GM21381 (cell line): ENCODE measurements around the gene KRT2.

Experiments
- ATAC-seq: cut with Tn5 transposase; IDR thresholded peaks from one replicate; pipeline ENCODE4 v1.9.1; 2021; ENCODE audit warnings: mild to moderate bottlenecking, moderate library complexity; ENCODE audit not compliant: unreplicated experiment

Gene KRT2

GRCh38 chr12:52667509-52667908 is 15.5 kb upstream of the KRT2 start:
- ATAC-seq: no peak

GRCh38 chr12:52666471-52666870 is 14.5 kb upstream of the KRT2 start:
- no peak for ATAC-seq

DNA sequence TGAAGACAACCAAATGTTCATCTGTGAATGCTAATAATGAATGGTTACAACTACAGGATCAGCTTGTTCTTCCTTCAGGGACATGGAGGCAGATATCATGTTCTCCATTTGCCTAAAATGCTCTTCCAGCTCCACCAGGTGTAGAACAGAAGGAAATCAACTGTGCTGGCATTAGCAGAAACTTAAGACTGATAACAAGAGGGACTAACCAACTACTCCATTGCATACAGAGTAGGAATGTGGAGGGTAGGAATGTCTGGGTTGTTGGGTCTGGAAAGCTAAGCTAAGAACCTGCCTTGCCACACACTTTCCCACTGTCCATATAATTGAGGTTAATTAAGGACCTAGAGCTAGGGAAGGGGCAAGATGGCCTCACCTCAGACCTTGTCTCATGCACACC is 11.4 kb upstream of the KRT2 start:
- no peak for ATAC-seq

DNA sequence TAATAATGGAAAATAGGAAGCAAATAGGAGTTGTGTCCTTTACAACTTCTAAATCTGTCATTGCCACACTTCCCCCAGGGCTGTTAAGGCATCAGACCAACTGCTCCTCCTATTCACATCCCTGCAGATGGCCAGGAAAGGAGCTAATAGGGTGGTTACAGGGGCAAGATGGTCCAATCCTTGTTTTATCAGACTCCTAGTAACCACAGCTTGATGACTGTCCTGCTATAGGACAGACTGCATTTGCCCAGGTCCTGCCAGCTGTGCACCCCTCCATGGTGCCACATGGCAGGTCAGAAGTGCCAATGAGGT is 10.9 kb upstream of the KRT2 start:
- no peak for ATAC-seq

- ATAC-seq: no peak
Observed at GRCh38 chr12:52662093-52662917, 10.3 kb upstream of the KRT2 start.

DNA sequence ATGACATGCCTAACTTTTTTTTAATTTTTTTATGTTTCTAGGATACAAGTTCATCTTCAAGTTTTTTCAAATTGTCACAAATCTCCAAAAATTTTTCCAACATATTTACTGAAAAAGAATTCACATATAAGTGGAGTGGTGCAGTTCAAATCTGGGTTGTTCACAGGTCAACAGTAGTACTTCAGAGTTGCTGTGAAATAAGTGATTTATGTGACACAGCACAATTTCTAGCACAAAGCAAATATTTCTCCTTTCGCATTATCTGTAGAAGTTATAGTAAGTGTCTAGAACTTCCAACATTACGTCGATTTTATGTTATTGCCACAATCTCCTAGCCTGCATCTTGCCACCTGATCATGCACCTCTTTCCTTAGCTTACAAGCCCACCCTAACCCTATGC is 9.7 kb upstream of the KRT2 start:
- no peak for ATAC-seq

GRCh38 chr12:52660934-52661499 is 9.0 kb upstream of the KRT2 start:
- ATAC-seq: no peak

- ATAC-seq: no peak
Observed at GRCh38 chr12:52659951-52660350, 7.9 kb upstream of the KRT2 start.

DNA sequence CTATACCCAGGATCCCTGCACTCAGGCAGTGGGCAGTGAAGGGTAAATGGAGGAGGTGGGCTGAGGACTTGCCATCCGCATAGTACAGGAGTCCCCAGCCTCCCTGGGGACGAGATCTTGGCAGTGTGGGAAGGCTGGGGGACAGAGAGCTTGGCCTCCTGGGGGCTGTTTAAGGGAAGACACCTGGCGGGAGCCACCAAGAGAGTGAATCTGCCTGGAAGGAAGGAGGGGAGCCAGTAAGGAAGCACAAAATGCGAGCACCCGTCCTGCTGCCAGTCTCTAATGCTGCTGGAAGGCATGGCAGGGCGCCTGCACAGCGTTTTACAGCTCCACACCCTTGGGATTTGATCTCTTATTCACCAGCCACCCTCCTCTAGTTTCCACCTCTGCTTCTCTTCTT is 7.4 kb upstream of the KRT2 start:
- ATAC-seq: no peak

- ATAC-seq: no peak
Observed at GRCh38 chr12:52658196-52658595, 6.2 kb upstream of the KRT2 start.

DNA sequence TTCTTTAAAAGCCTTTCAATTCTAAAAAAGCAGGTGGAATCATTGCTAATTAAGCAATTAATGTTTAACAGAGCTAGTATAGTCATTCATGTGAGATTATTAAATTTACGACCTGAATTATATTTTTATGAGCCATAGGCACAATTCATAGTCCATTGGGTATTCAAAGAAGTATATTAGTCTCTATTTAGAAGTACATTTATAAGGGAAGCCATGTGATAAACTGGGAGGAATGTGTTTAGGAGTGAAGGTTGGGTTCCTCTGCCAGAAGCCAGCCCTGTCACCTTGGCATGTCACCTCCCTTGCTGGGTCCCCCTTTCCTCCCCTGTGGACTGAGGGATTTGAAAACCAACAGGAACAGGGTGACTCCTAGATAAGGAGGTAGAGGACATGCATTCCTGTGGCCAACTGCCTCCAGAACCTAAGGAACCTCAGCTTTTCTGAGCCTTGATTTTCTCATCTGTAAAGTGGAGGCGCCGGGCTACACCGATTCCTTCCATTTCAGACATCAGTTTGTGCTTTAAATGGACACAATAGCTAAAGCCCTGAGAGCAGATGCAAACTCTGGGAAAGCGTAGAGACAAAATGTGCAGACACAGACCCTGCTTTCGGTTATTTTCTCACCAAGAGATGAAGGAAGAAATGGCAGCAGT is 5.4 kb upstream of the KRT2 start:
- no peak for ATAC-seq

- no peak for ATAC-seq
Observed at GRCh38 chr12:52656616-52657015, 4.6 kb upstream of the KRT2 start.

DNA sequence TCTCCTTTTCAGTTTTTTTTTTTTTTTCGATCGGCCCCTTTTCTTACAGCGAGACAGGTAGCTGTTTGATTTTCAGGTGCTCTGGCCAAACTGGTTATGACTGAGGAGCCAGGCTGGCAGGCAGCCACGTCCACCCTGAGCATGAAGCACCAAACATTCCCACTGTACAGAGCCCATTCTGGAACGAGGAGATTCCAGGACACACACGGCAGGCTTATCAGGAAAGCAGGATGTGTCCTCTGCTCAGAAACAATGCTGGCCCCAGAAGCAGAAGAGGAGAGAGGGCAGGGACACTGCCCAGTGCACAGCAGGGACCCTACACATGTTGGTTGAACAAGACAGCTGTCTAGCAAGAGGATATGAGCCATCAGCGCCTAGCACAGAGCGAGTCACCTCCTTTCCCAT is 3.7 kb upstream of the KRT2 start:
- ATAC-seq: no peak

- ATAC-seq: no peak
Observed at GRCh38 chr12:52655251-52655650, 3.2 kb upstream of the KRT2 start.

DNA sequence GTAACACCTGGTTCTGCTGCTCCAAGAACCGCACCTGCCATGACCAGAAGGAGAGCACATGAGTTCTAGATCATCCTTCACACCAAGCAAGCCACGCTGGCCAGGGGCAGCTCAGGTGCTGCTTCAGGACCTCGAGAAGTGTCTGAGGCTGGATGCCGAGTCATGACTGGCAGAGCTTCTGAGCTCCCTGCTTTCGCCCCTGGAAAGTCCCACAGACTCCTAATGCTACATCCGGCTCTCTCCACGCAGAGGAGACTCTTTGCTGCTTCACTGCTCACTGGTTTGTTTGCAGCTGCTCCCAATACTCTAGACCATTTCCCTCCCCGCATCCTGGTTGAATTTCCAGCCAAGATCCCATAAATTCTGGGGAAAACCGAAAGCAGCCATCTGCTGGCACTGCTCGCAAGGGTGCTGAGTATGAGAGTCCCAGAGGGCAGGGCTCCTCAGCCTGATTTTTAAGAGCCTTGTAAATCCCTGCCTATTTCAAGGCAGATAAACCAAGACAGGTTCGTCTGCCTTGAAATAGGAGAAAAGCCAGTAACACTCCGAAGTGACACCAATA is 1.4 kb downstream of the KRT2 start:
- ATAC-seq: no peak

- ATAC-seq: no peak
Observed at GRCh38 chr12:52649066-52649465, 2.9 kb downstream of the KRT2 start.

GRCh38 chr12:52648012-52648550 is 3.9 kb downstream of the KRT2 start:
- ATAC-seq: no peak

- no peak for ATAC-seq
Observed at GRCh38 chr12:52647601-52648000, 4.4 kb downstream of the KRT2 start.

DNA sequence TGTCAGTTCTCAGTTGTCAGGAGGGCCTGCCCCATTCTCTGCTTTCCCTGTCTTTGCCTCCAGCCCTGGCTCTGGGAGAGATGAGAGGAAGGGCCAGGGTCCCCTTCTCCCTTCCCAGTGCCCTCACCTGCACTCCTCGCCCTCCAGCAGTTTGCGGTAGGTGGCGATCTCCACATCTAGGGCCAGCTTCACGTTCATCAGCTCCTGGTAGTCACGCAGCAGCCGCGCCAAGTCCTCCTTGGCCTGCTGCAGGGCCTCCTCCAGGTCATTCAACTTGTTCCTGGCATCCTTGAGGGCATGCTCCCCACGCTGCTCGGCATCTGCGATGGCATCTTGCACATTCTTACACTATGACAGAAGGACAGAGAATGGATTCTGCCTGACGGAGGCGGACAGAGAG is 5.4 kb downstream of the KRT2 start:
- ATAC-seq: no peak

DNA sequence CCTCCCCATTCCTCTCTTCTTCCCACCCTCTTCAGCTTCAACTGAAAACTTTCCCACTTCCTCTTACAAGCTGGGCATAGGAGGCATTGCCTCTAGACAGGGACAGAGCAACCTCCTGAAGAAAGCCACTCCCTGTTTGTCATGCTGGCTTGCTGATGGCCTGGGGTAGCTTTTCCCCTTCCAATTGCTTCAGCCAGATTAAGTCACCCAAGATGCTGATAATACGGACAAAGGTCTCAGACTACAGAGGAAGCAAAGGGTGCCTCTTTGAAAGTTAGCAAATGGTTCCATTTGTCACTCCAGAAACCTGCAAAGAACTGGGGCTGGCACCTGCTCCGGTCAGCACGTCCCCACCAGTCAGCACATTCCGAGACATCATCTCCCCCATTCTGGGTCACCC is 6.0 kb downstream of the KRT2 start:
- no peak for ATAC-seq

DNA sequence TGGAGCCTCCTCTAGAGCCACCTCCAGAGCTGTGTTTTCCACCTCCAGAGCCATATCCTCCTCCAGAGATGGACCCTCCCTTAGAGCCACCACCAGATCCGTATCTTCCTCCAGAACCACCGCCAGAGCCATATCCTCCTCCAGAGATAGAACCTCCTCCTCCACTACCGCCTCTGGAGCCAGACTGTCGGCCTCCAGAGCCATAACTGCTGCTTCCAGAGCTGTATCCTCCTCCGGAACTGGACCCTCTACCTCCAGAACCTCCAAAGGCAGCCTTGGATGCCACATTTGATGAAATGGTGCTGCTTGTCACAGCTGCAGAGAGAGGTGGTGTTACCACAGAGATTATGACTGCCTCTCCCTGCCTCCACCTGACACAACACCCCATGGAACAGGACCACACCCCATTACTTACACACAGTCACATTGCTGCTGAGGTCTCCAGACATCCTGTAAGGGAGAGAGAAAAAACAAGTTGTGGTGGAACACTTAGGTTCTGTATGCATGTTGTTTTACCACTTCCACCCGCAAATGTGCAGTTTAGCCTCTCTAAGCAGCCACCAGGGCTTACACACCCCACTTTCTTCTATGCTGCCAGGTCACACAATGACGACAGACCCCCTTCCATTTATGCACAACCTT is 6.8 kb downstream of the KRT2 start:
- no peak for ATAC-seq

GRCh38 chr12:52644078-52644415 is 8.0 kb downstream of the KRT2 start:
- no peak for ATAC-seq
